Measurements from ENCODE around the gene CSN1S1.

CSN1S1 gene

DNA sequence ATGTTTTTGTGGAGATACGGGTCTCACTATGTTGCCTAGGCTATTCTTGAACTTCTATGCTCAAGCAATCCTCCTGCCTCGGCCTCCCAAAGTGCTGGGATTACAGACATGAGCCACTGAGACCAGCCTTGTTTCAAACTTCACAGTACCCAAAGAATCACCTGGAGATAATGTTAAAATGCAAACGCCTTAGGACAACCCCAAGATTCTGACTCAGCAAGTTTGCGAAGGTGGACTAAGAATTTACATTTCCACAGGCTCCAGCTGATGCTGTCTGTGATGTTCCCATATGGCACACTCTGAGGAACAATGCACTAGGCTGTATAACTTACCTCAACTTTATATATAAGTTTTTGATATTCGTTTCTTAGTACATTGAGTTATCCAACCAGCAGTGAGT, 63.9 kb downstream of the CSN1S1 start:
- DNase-seq (ENCODE audit: low spot score), result no peak

DNA sequence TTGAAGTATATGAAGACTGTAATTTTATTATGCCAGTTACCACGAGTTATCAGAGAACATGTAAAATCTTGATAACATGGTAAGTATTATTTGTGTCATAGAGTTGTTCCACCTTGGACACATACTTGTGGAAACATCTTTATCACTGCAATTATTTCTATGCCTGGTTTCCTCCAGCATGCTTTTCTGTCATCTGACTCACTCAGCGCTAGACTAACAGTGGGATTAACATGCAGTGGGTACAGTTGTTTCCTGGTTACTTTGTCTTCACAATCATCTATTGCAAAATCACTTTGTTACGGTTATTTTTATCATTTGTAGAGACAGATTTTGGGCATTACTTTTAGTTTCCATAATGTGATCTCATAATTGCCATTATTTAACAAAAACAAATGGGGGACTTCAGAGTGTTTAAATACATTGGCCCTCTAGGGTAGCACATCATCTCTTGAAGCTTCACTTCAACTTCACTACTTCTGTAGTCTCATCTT, 64.7 kb downstream of the CSN1S1 start, which contains the start of gene STATH:
STATH (plus strand) TSS at position 441 of the 491 bp plus-strand sequence. CDS start 2,472 bp downstream, outside the sequence.
- peak; percentile 3 for DNase-seq (ENCODE audit: low spot score)
